NCI-H2107 treated with DMSO at 0.1 percent for 48 hours (cell line): ENCODE data around the gene SRGAP3.

Experiments
- DNase-seq: peaks from one replicate; lab custom pipeline; 2025; ENCODE audit not compliant: unreplicated experiment; lab: John Stamatoyannopoulos, UW

SRGAP3 gene

DNA sequence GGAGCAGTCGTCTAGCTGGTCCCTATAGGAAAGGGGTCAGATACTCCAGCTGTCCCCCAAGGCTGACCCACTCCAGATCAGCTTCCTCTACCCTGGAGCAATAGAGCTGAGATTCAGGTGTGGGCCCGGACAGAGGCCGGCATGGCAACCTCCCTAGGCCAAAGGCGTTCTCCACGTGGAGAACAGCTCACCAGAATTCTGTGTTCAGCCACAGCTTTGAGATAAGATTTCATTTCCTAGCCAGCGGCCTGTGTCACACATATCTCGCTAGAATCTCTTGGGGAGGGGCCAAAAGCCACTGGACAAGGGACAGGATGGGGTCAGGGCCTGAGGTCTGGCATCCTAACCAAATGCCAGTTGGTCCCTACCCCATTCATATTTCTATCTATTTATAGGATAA, 20.1 kb downstream of the SRGAP3 start:
- no peak for DNase-seq

DNA sequence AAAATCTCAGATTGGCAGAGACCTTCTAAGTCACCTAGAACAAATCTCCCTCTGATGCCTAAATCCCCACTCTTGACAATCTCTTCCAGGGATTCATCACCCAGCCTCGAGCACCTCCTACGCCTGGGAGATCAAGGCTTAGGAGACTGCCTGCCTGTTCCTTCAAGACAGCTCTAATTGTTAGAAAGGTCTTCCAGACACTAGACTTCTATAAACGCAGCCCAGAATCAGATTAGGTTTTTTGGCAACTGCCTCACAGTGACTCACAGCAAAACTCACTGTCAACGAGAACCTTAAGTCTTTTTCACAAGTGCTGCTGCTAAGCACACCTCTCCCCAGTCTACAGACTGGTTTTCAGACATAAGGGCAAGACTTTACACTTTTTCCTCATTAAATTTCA, 23.1 kb downstream of the SRGAP3 start:
- no peak for DNase-seq

DNA sequence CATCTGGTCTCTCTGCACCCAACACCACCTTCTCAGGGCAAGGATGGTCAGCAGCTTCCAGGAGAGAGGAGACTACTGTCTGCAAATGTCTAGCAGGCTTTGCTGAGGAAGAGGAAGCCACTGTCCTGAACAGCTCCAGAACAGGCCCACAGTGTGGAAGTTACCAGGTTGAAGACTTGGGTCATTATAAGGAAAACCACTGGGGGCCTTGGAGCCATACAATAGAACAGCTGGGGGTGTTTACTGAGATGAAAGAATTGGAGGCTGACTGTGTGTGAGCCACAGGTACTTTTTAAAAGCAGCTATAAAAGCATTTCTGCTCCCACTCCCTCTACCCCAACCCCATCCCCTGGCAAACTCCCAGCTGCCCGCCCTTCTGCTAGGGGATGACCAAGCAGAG, 24.2 kb downstream of the SRGAP3 start:
- DNase-seq: no peak

DNA sequence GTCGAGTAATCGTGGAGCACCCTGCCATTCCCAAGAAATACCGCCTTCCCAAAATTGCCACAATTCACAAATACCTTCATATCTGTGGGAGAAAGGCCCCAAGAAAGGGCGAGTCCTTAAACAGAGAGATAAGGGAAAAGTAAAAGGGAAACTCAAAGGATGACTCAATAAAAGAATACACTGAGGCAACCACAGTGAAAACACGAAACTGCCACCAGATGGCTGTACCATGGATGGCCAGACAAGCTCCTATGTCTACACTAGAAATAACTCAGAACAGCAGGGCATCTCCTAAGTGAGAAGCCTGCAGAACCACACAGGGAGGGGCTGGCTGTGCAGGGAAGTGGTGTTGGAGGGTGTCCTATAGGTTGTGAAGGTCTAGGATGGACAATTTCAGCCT, 25.0 kb downstream of the SRGAP3 start:
- no peak for DNase-seq

DNA sequence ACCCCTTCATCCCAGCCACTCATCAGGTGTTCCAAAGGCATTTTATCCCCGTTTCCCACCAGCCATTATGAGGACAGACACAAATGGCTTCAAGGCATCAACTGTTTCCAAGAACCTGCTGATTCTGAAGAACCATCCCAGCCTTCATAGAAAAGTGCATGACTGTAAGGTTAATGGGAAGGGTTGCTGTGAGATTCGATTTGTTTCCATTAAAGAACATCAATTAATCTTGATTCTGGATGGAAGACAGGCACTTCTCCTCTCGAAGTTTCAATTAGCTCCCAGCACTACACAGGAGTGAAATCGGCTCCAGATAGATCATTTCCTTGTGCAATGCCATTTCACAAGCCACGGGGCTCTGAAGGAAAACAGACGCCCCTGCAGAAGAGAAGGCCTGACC, 25.8 kb downstream of the SRGAP3 start:
- DNase-seq: no peak

DNA sequence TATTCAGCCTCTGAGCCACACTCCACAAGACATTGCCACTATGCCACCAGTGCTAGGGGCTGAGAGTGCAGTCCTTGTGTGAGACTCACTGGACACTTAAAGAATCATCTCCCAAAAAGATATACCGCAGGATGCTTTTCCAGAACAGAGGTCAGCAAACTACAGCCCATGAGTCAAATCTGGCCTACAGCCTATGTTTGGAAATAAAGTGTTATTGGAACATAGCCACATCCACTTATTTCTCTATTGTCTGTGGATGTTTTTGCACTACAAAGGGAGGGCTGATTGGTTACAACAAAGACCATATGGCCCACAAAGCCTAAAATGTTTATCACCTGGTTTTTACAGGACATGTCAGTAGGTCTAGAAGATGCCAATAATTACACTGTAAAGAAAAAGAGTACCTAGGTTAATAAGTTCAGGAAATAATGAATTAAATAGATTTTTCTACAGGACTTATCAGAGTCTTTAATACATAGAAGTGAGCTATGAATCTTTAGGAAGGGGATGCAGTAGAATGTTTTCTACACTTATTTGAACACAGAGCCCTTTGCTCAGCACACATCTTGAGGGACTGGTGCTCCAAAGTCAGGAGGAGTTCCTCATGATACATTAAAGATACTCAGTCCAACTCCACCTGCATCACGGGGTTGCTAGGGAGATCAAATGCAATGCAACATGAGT, 26.3 kb downstream of the SRGAP3 start:
- no peak for DNase-seq

DNA sequence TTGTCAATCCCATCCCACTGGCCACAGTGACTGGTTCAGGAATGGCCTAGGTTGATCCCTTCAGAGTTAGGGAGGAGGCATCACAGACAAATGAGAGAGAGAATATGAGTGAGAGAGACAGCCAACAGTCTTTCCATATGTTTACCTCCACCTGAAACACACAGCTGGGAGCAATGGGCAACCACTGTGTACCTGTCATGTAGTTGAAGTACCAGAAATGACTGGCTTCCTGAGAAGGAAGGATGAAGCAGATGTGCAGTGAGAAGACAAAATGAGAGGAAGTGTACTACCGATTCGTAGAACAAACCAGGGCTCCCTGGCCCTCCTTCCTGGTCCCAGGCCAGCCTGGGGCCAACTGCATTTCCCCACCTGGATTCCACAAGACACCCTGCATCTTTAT, 27.4 kb downstream of the SRGAP3 start:
- DNase-seq: no peak

DNA sequence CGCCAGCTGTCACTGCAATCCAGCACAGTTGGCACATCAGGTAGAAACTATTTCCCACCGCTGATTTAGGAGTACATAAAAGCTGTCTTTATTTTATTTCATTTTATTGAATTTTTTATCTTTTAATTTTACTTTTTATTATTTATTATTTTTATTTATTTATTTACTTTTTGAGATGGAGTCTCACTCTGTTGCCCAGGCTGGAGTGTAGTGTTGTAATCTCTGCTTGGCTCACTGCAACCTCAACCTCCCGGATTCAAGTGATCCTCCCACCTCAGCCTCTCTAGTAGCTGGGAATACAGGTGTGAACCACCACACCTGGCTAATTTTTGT, 31.0 kb downstream of the SRGAP3 start:
- DNase-seq: no peak

DNA sequence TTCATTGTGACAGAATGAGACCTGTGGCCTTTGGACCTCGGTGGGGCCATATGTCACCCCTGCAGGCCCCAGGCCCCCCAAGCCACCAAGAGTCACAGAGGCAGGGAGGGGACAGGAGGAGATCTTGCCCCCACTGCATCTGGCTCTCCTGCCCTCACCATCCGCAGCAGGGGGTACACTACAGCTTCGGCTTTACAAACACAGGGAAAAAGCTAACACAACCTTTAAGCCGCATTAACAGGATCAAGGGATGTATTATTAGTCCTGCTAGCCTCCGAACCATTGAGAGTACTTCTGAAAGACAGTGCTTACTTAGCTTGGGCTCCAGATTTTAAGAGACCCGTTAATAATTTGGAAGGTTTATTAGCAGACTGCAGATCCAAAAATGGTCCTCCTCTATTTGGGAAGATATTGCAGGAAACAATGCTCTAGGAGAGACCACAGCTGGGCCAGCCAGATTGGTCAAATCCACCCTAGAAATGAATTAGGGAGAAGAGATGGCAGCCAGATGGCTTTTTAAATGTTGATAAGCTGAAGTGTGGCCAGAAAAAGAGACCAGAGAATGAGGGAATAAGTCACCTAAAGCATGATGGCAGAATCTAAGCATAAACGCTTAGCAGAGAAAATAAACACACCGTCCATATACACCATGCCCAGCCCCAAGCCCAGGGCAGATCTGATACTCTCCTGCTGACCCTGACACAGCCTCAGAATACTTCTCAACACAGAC, 31.5 kb downstream of the SRGAP3 start:
- no peak for DNase-seq

DNA sequence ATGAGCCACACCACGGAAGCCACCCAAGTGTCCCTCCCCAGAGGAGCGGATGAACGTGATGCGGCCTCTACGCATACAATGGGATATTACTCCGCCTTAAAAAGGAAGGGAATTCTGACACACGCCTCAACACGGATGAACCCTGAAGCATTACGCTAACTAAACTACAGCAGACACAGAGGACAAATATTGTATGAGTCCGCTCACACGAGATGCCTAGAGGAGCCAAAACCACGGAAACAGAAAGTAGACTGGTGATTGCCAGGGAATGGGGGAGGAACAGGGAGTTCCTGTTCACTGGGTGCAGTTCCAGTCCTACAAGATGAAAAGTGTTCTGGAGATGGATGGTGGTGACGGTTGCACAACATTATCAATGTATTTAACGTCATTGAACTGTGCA, 32.7 kb downstream of the SRGAP3 start:
- no peak for DNase-seq

DNA sequence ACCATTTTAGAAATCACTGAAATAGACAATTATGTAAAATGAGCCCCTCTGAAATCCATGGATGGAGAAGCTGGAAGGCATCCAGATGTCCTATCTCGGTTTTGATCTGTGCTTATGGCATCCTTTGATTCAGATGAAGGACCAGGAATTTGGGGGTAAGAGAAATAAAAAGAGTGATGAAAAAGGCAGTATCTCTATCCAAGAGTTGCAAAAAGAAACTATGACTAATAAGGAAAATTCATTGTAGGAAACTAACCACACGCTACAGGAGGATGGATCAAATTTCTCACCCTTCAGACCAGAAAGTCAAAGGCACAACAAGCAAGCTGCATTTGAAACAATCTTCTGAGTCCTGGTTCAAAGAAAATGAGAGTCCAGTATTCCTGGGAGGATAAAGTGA, 34.8 kb downstream of the SRGAP3 start:
- DNase-seq: peak; percentile 47

DNA sequence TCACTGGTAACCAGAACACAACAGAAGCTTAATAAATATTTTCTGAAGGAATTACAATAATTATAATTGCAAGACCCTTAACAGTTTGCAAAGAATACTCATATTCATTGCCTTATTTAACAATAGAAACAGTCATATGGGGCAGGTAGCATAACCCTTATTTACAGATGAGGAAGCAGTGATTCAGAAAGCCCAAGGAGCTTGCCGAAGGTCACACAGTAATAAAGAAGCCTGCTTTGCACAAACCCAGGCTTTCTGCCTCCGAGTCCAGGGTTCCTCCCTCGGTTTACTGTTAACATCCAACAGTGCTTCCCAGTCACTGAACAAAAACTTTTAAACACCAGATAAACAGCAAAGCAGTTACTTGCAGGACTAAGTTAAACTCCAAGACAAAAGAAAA, 35.3 kb downstream of the SRGAP3 start:
- no peak for DNase-seq

DNA sequence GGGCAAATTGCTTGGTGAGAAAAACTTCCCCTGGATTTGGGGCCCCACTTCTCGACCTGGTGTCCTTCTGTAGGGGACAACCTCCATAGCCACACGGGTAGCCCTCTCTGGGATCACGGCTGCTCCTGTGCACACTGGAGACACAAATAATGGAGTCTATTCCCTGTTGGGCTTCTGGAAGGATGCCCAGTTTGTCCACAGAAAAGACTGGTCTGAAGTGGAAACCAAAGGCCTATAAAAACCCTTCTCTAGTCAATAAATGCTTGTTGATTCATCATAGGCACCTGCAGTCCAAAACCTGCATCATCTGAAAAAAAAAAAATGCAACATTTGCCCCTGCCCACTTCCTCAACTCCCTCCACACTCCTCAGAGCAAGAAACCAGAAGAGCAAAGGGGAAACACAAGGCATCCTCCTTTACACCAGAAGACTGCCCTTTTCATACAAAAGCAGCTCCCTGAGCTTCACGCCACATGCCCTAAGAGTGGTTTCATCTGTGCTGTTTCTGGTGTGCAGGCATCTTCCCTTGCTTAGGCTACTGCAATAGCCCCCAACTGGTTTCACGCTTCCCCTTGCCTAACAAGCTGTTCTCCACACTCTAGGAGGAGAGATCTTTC, 36.3 kb downstream of the SRGAP3 start:
- peak; percentile 21 for DNase-seq

DNA sequence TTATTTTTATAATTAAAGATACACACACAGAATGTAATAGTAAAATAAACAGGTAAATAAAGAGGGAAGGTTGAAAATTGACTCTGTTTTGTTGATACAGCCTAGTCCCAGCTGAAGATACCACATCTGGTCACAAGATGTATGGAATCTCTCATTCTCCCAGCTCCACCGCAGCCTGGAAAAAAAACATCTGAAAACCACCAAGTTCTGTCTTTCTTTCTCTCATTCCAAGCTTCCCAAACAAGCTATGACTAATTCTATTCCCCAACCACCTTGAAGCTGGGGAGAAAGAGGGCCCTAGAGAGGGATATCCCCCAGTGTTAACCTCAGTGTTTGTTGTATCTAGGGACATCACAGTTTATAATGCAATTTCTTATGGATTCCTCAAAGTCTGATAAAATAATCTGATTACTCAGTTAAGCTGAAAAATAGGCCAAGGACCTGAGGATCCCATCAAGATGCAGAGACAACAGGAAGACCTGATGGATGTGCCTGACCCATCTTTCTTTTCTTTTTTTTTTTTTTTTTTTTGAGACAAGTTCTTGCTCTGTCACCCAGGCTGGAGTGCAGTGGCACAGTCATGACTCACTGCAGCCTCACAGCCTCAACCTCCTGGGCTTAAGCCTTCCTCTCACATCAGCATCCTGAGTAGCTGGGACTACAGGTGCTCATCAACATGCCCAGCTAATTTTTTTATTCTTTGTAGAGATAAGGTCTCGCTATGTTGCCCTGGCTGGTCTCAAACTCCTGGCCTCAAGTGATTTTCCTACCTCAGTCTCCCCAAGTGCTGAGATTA, 38.1 kb downstream of the SRGAP3 start:
- no peak for DNase-seq

DNA sequence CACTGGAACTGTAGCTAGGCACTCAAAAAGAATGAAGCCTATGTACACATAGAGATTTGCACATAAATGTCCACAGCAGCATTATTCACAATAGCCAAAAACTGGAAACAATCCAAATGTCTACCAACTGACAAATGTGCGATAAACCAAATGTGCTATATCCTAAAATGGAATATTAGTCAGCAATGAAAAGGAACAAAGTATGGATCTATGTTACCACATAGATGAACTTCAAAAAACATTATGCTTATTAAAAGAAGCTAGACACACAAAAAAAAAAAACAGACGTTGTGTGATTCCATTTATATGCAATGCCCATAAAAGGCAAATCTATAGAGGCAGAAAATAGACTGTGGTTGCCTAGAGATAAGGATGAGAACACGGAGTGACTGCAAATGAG, 39.7 kb downstream of the SRGAP3 start:
- DNase-seq: no peak

DNA sequence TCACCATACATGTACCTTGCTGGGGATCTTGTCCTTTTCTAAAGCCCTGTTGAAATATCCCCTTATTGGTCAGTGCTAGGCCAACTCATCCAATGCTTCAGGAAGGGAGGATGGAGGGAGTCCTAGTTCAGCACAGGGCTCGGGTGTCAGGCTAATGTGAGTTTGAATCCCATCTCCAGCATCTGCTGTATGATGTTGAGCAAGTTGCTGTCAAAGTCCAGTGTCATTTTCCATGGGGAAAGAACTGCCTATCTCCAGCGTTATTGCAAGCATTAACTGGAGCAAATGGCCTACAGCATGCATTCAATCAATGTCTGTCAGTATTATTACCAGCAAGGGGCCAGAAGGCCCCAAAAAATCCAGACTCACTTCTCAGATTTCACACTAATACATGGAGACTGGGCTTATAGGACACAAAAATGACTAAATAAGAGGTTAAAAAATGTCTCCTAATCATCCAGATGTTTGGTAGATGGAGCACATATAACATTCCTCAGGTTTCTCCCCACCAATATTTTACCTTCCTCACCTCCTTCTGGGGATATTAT, 40.8 kb downstream of the SRGAP3 start:
- no peak for DNase-seq

DNA sequence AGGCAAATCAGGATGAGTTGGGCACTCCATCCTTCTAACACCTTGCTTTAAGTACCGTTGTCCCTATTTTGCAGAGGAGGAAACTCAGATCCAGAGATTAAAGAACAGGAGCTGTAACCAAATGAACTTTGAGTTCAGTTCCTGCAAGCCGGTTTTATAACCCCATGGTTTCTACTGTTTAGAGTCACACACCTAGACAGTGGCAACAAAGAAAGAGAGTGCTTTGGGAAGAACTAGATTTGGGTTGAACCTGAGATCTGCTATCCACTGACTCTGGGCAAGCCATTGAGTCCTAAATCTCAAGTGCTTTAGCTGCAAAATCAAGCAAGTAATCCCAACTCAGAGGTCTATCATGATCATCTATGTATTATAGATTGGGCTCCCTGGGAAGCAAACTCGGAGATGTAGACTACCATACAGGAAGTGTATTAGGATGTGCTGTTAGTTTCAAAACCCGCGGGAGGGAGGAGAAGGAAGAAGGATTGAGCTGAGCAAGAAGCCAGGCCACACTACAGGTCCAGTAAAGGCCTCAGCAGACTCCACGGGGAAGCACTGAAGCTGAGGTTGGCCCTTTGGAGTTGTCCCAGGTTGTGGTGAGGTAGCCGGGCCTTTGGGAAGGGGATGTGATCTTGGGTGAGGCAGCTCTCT, 42.2 kb downstream of the SRGAP3 start:
- no peak for DNase-seq

DNA sequence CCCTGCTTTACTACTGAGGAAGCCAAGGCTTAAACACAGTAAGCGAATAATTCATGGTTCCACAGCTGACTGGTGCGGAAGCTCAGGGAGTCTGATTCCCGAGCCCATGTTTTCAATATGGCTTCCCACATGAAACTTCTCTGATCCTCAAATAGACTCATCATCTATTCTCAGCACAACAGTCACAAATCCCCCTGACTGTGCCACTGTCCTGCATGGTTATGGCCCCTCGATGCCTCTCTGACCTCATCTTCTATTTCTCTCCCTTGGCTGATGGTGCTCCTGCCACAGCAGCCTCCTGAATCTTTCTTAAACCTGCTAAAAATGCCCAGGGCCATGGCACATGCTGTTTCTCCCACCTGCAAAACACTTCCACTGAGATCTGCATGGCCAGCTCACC, 43.2 kb downstream of the SRGAP3 start:
- no peak for DNase-seq

DNA sequence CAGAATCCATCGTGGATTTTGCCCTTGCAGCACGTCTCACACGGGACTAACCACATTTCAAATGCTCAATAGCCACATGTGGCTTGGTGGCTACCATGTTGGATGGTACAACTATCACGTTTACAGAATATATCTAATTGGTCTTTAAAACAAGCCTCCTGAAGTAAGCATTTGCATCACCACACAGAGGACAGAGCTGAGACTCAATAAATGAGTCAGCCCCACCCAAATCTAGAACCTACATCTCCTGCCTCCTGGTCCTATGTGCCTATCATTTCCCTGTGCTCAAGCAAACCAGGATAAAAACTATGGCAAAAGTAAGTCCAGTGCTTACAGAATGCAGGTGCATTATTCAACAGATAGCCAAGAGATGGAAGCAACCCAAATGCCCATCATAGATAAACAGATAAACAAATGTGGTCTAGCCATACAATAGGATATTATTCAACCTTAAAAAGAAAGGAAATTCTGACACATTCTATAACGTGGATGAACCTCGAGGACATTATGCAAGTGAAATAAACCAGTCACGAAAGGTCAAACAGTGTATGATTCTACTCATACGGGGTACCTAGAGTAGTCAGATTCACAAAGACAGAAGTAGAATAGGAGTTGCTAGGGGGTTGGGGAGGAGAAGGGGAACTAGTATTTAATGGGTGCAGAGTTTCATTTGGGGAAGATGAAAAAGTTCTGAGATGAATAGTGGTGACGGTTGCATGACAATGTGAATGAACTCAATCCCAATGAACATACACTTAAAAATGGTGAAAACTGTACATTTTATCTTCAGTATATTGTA, 43.9 kb downstream of the SRGAP3 start:
- DNase-seq: no peak
